Coronary artery (tissue), 2 donors: ENCODE results near the gene HYCC2.

ENCODE experiments used
- DNase-seq: peaks from one replicate; pipeline ENCODE4 v3.0.0-alpha.2; 2017; ENCODE audit warnings: low spot score
- H3K27ac ChIP-seq, 2 donors: fragments of 200-600 bp; sonication (generic); one replicate each; pipeline ENCODE4 v1.5.1; 2016 to 2019
- H3K4me3 ChIP-seq: fragments of 200-600 bp; sonication (generic); 2 replicates; pipeline ENCODE4 v1.5.1; 2016; ENCODE audit warnings: mild to moderate bottlenecking, moderate library complexity
- CTCF ChIP-seq: fragments of 200-600 bp; sonication (generic); IDR thresholded peaks from one replicate; pipeline ENCODE4 v1.5.1; 2019; ENCODE audit warnings: antibody characterized with exemption

The HYCC2 gene

GRCh38 chr2:201105759-201106158 lies 34.3 kb upstream of the HYCC2 start:
- no peak for DNase-seq
- no peak overlapping the region for H3K4me3 ChIP-seq
- H3K27ac ChIP-seq = no peak overlapping the region
- no peak for TF ChIP-seq CTCF

GRCh38 chr2:201100497-201100896 lies 29.0 kb upstream of the HYCC2 start:
- Histone ChIP-seq H3K27ac (no peak overlapping the region), H3K4me3 (no peak overlapping the region)
- no peak for DNase-seq
- no peak for TF ChIP-seq CTCF

GRCh38 chr2:201093573-201093972 lies 22.1 kb upstream of the HYCC2 start:
- TF ChIP-seq CTCF = no peak
- no peak overlapping the region for H3K4me3 ChIP-seq
- no peak for DNase-seq
- H3K27ac ChIP-seq = no peak overlapping the region

GRCh38 chr2:201090574-201090973 lies 19.1 kb upstream of the HYCC2 start:
- DNase-seq = no peak
- Histone ChIP-seq H3K27ac (no peak overlapping the region), H3K4me3 (no peak overlapping the region)
- TF ChIP-seq CTCF = no peak

GRCh38 chr2:201084863-201085262 lies 13.4 kb upstream of the HYCC2 start:
- no peak overlapping the region for H3K4me3 ChIP-seq
- DNase-seq = no peak
- TF ChIP-seq CTCF = no peak
- H3K27ac ChIP-seq = no peak overlapping the region

- Histone ChIP-seq H3K4me3 (no peak overlapping the region), H3K27ac (no peak overlapping the region)
- no peak for DNase-seq
- TF ChIP-seq CTCF = no peak
Measured at GRCh38 chr2:201074996-201075395, 3.5 kb upstream of the HYCC2 start.

GRCh38 chr2:201073071-201073470 lies 1.6 kb upstream of the HYCC2 start:
- Histone ChIP-seq H3K4me3 (peak overlapping the region; percentile 88), H3K27ac (no peak overlapping the region)
- TF ChIP-seq CTCF = no peak

More at GRCh38 chr2:201073071-201073470, 1.6 kb upstream of the HYCC2 start:
- no peak for DNase-seq
